Suprapubic skin (tissue), 4 donors: ENCODE measurements around the gene SRSF7.

Source experiments
- EP300 ChIP-seq: sonication (generic); formaldehyde crosslinking; IDR thresholded peaks from one replicate; pipeline ENCODE4 v1.6.1; 2017; ENCODE audit warnings: antibody characterized with exemption
- POLR2A ChIP-seq, 2 donors: fragments of 450-650 bp; IDR thresholded peaks; one replicate each; pipeline ENCODE4 v1.6.1; 2017; ENCODE audit warnings: antibody characterized with exemption in 2 of 2, mild to moderate bottlenecking in 2 of 2, moderate library complexity in 2 of 2
- POLR2AphosphoS5 ChIP-seq, 3 donors: sonication (generic); formaldehyde crosslinking; IDR thresholded peaks; one replicate each; pipeline ENCODE4 v1.6.1; 2017; ENCODE audit warnings: antibody characterized with exemption in 3 of 3
- TF ChIP-seq, protein P1 (sequence below), 2 donors: fragments of 200-600 bp in 1 of 2; fragments of 450-650 bp in 1 of 2; sonication (generic) in 1 of 2; IDR thresholded peaks; one replicate each; pipeline ENCODE4 v1.5.1; 2016 to 2019; ENCODE audit warnings: antibody characterized with exemption in 2 of 2, mild to moderate bottlenecking in 1 of 2, moderate library complexity in 1 of 2

DNA sequence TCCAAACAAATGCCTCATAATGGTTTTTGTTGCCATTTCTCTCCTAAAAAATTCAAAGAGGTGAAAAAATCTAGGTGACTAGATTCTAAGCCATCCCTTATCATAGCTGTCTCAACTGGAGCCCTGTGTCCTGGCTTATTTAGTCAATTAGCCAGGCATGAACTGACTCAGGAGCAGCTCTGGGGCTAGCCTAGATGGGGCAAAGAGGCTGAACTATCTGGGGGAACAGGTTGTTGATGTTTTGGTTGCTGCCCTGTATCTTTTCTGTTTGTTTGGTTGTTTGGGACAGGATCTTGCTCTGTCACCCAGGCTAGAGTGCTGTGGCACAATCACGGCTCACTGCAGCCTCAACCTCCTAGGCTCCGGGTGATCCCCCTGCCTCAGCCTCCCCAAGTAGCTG lies 41.6 kb upstream of the SRSF7 start:
- TF ChIP-seq EP300 = no peak
- TF ChIP-seq, protein P1, sequence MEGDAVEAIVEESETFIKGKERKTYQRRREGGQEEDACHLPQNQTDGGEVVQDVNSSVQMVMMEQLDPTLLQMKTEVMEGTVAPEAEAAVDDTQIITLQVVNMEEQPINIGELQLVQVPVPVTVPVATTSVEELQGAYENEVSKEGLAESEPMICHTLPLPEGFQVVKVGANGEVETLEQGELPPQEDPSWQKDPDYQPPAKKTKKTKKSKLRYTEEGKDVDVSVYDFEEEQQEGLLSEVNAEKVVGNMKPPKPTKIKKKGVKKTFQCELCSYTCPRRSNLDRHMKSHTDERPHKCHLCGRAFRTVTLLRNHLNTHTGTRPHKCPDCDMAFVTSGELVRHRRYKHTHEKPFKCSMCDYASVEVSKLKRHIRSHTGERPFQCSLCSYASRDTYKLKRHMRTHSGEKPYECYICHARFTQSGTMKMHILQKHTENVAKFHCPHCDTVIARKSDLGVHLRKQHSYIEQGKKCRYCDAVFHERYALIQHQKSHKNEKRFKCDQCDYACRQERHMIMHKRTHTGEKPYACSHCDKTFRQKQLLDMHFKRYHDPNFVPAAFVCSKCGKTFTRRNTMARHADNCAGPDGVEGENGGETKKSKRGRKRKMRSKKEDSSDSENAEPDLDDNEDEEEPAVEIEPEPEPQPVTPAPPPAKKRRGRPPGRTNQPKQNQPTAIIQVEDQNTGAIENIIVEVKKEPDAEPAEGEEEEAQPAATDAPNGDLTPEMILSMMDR (IDR thresholded peaks at IDR 0.05) = no peak
- TF ChIP-seq POLR2AphosphoS5 (IDR thresholded peaks at IDR 0.05) = no peak
- TF ChIP-seq POLR2A (IDR thresholded peaks at IDR 0.05) = no peak
